Measurements from ENCODE around the gene ABCC1.

Gene ABCC1

GRCh38 chr16:16105646-16106045, 156.2 kb downstream of the ABCC1 start:
- Histone ChIP-seq H3K4me3 (ENCODE audit: insufficient read depth, low read length, poor library complexity, severe bottlenecking) (no peak overlapping the region), H2AFZ (ENCODE audit: low read depth, low read length, severe bottlenecking) (no peak overlapping the region), H3K9me3 (ENCODE audit: insufficient read depth, low read length) (no peaks in the 10 kb centered on the region), H4K20me1 (ENCODE audit: low read depth, low read length) (no peaks in the 10 kb centered on the region), H3K36me3 (ENCODE audit: low read length) (peaks cover 8% of the 10 kb centered on the region; the same call in 1 of the 2 replicates), H3F3A (ENCODE audit: insufficient read depth) (peaks cover 21% of the 10 kb centered on the region), H3K9ac (ENCODE audit: low read length) (peak overlapping the region; percentile 33; the same call in 1 of the 2 replicates), H3K27ac (ENCODE audit: low read depth, low read length) (peak overlapping the region; percentile 95), H3K27me3 (ENCODE audit: low read length) (no peaks in the 10 kb centered on the region), H3K79me2 (ENCODE audit: insufficient read depth, low read length) (no peaks in the 10 kb centered on the region), H3K4me2 (ENCODE audit: low read depth, low read length, poor library complexity, severe bottlenecking) (peak overlapping the region; percentile 59), H3K9me2 (replicated peaks; ENCODE audit: insufficient read depth, low read length) (no peaks in the 10 kb centered on the region)
- TF ChIP-seq EZH2phosphoT487 (conservative IDR thresholded peaks at IDR 0.05; ENCODE audit: low read length), result no peak
- no peak for TF ChIP-seq CTCF (IDR thresholded peaks at IDR 0.05; ENCODE audit: insufficient read depth, low read length, poor library complexity, severe bottlenecking)

GRCh38 chr16:16106466-16106865, 157.1 kb downstream of the ABCC1 start:
- TF ChIP-seq CTCF (IDR thresholded peaks at IDR 0.05; ENCODE audit: insufficient read depth, low read length, poor library complexity, severe bottlenecking) (no peak), EZH2phosphoT487 (conservative IDR thresholded peaks at IDR 0.05; ENCODE audit: low read length) (no peak)
- Histone ChIP-seq H3K36me3 (ENCODE audit: low read length) (peaks cover 8% of the 10 kb centered on the region; the same call in 1 of the 2 replicates), H3K9ac (ENCODE audit: low read length) (no peak overlapping the region), H4K20me1 (ENCODE audit: low read depth, low read length) (no peaks in the 10 kb centered on the region), H3K4me3 (ENCODE audit: insufficient read depth, low read length, poor library complexity, severe bottlenecking) (no peak overlapping the region), H2AFZ (ENCODE audit: low read depth, low read length, severe bottlenecking) (no peak overlapping the region), H3K27me3 (ENCODE audit: low read length) (no peaks in the 10 kb centered on the region), H3K27ac (ENCODE audit: low read depth, low read length) (peak overlapping the region; percentile 95), H3K4me2 (ENCODE audit: low read depth, low read length, poor library complexity, severe bottlenecking) (peak overlapping the region; percentile 32), H3K79me2 (ENCODE audit: insufficient read depth, low read length) (no peaks in the 10 kb centered on the region), H3K9me3 (ENCODE audit: insufficient read depth, low read length) (no peaks in the 10 kb centered on the region), H3F3A (ENCODE audit: insufficient read depth) (peaks cover 21% of the 10 kb centered on the region), H3K9me2 (replicated peaks; ENCODE audit: insufficient read depth, low read length) (no peaks in the 10 kb centered on the region)

GRCh38 chr16:16107839-16108238, 158.4 kb downstream of the ABCC1 start:
- Histone ChIP-seq H3K27me3 (ENCODE audit: low read length) (no peaks in the 10 kb centered on the region), H3F3A (ENCODE audit: insufficient read depth) (peaks cover 21% of the 10 kb centered on the region), H3K9ac (ENCODE audit: low read length) (no peak overlapping the region), H3K27ac (ENCODE audit: low read depth, low read length) (peak overlapping the region; percentile 95; the same call in 1 of the 2 replicates), H2AFZ (ENCODE audit: low read depth, low read length, severe bottlenecking) (no peak overlapping the region), H3K36me3 (ENCODE audit: low read length) (peaks cover 12% of the 10 kb centered on the region; the same call in 1 of the 2 replicates), H3K9me3 (ENCODE audit: insufficient read depth, low read length) (no peaks in the 10 kb centered on the region), H3K4me3 (ENCODE audit: insufficient read depth, low read length, poor library complexity, severe bottlenecking) (no peak overlapping the region), H3K9me2 (replicated peaks; ENCODE audit: insufficient read depth, low read length) (no peaks in the 10 kb centered on the region), H3K4me2 (ENCODE audit: low read depth, low read length, poor library complexity, severe bottlenecking) (no peak overlapping the region), H4K20me1 (ENCODE audit: low read depth, low read length) (no peaks in the 10 kb centered on the region), H3K79me2 (ENCODE audit: insufficient read depth, low read length) (no peaks in the 10 kb centered on the region)
- TF ChIP-seq CTCF (IDR thresholded peaks at IDR 0.05; ENCODE audit: insufficient read depth, low read length, poor library complexity, severe bottlenecking) (no peak), EZH2phosphoT487 (conservative IDR thresholded peaks at IDR 0.05; ENCODE audit: low read length) (no peak)

All from SU-DHL-6 (cell line).